Measurements from ENCODE around the gene RGS13. TPM values are rescaled to one million over a fixed set of nuclear protein-coding genes. Genes with fewer than 3 reads are reported as not detected.

Gene RGS13
- total and polyA plus RNA-seq, 10 of the 15 experiments (the other 5 are each of a cell fraction or from before 2014, with no cell fraction given): 0.23 to 16.0 (median 0.36) TPM; not detected in 1

GRCh38 chr1:192691041-192691440 lies 55.1 kb downstream of the RGS13 start:
- SMC1A ChIA-PET (ENCODE audit: uncharacterized antibody, unreplicated experiment): interaction anchor here (1.0 kb wide), 1 partner anchor 15 kb away, joined by 3 read pairs; no protein-coding TSS in a partner anchor
- H3K36me3 ChIP-seq (ENCODE audit: control insufficient read depth in 2 of 2, insufficient read depth in 2 of 2, low read length in 1 of 2): no peaks in the 10 kb centered on the region
- no peaks in the 10 kb centered on the region; a peak in 1 of 4 replicates for H3K27me3 ChIP-seq (replicated peaks in 1 of 2; ENCODE audit: control insufficient read depth in 2 of 2, insufficient read depth in 2 of 2, low read length in 1 of 2)
- no peaks in the 10 kb centered on the region; the same call in 2 of the 3 replicates for H3K9me3 ChIP-seq (replicated peaks; ENCODE audit: control insufficient read depth, insufficient read depth, low read length)
- 0% methylated on average over 1 of the region's 1 CpG for WGBS (ENCODE audit: insufficient coverage, insufficient replicate concordance, low lambda C conversion rate, missing lambda C conversion rate)
- BruUV-seq (replicated peaks): no TSS peak
- no peak for ATAC-seq
- FAIRE-seq: no peak
- POLR2A ChIA-PET: no interaction called here
- no peak overlapping the region for H3K4me3 ChIP-seq
- intact Hi-C loops (cut with micrococcal nuclease; ENCODE audit: unreplicated experiment): no loop called here
- no peak for TF ChIP-seq SIN3A (IDR thresholded peaks at IDR 0.05; ENCODE audit: low read depth, low read length)
- in situ Hi-C loops (cut with MboI): no loop called here
- RAD21 ChIA-PET (ENCODE audit: unreplicated experiment): no interaction called here
- no peak overlapping the region for H2AFZ ChIP-seq (ENCODE audit: control insufficient read depth, low read depth, low read length)
- no peak for DNase-seq (ENCODE audit: low read depth, low spot score)
- H3K27ac ChIP-seq (ENCODE audit: control insufficient read depth, insufficient read depth): no peak overlapping the region
- H3K9ac ChIP-seq (ENCODE audit: control insufficient read depth, insufficient read depth, low read length): no peak overlapping the region
- no peak overlapping the region for H3K4me2 ChIP-seq (ENCODE audit: control insufficient read depth, insufficient read depth)
- CTCF ChIA-PET: no interaction called here
- H4K20me1 ChIP-seq (ENCODE audit: control insufficient read depth, insufficient read depth): no peaks in the 10 kb centered on the region
- no peaks in the 10 kb centered on the region for H3K4me1 ChIP-seq (ENCODE audit: control insufficient read depth, insufficient read depth, low read length)
- H3K79me2 ChIP-seq (ENCODE audit: control insufficient read depth, insufficient read depth, low read length): no peaks in the 10 kb centered on the region

- 50% methylated on average over 2 of the region's 2 CpGs for WGBS (ENCODE audit: insufficient coverage, insufficient replicate concordance, low lambda C conversion rate, missing lambda C conversion rate)
- ChIA-PET CTCF (no interaction called here), POLR2A (no interaction called here), SMC1A (ENCODE audit: uncharacterized antibody, unreplicated experiment) (no interaction called here), RAD21 (ENCODE audit: unreplicated experiment) (no interaction called here)
- no peaks in the 10 kb centered on the region for H4K20me1 ChIP-seq (ENCODE audit: control insufficient read depth, insufficient read depth)
- no peak overlapping the region for H2AFZ ChIP-seq (ENCODE audit: control insufficient read depth, low read depth, low read length)
- no peaks in the 10 kb centered on the region; a peak in 1 of 4 replicates for H3K27me3 ChIP-seq (replicated peaks in 1 of 2; ENCODE audit: control insufficient read depth in 2 of 2, insufficient read depth in 2 of 2, low read length in 1 of 2)
- no peaks in the 10 kb centered on the region for H3K36me3 ChIP-seq (ENCODE audit: control insufficient read depth in 2 of 2, insufficient read depth in 2 of 2, low read length in 1 of 2)
- ATAC-seq (no peak), DNase-seq (ENCODE audit: low read depth, low spot score) (no peak), FAIRE-seq (no peak)
- in situ Hi-C loops (cut with MboI) (no loop called here), intact Hi-C loops (cut with micrococcal nuclease; ENCODE audit: unreplicated experiment) (no loop called here)
- H3K9me3 ChIP-seq (replicated peaks; ENCODE audit: control insufficient read depth, insufficient read depth, low read length): no peaks in the 10 kb centered on the region; the same call in 2 of the 3 replicates
- no peak overlapping the region for H3K4me3 ChIP-seq
- H3K4me2 ChIP-seq (ENCODE audit: control insufficient read depth, insufficient read depth): no peak overlapping the region
- H3K79me2 ChIP-seq (ENCODE audit: control insufficient read depth, insufficient read depth, low read length): no peaks in the 10 kb centered on the region
- H3K27ac ChIP-seq (ENCODE audit: control insufficient read depth, insufficient read depth): no peak overlapping the region
- no peak overlapping the region for H3K9ac ChIP-seq (ENCODE audit: control insufficient read depth, insufficient read depth, low read length)
- BruUV-seq (replicated peaks): no TSS peak
- H3K4me1 ChIP-seq (ENCODE audit: control insufficient read depth, insufficient read depth, low read length): no peaks in the 10 kb centered on the region
- no peak for TF ChIP-seq CHD2 (IDR thresholded peaks at IDR 0.05; ENCODE audit: borderline replicate concordance, low read depth, low read length)
- no peak for TF ChIP-seq MTA2 (IDR thresholded peaks at IDR 0.05; ENCODE audit: low read depth)
- no peak for TF ChIP-seq HCFC1 (IDR thresholded peaks at IDR 0.05; ENCODE audit: low read length)
- TF ChIP-seq ZBTB40 (IDR thresholded peaks at IDR 0.05; ENCODE audit: borderline replicate concordance): no peak
- TF ChIP-seq NFYA (IDR thresholded peaks at IDR 0.05; ENCODE audit: borderline replicate concordance, low read depth, low read length): no peak
- TF ChIP-seq PBX3 (IDR thresholded peaks at IDR 0.05; ENCODE audit: insufficient replicate concordance, low read depth, low read length): no peak
- TF ChIP-seq CBFB (IDR thresholded peaks at IDR 0.05; ENCODE audit: low read depth): no peak
- TF ChIP-seq KLF5 (IDR thresholded peaks at IDR 0.05; ENCODE audit: partially characterized antibody): no peak
- TF ChIP-seq FOXM1 (IDR thresholded peaks at IDR 0.05; ENCODE audit: low read depth, low read length): no peak
- TF ChIP-seq FOS (IDR thresholded peaks at IDR 0.05; ENCODE audit: borderline replicate concordance, extremely low read depth, insufficient read length): no peak
- no peak for TF ChIP-seq IRF5 (IDR thresholded peaks at IDR 0.05; ENCODE audit: borderline replicate concordance)
Observed at GRCh38 chr1:192696082-192696481, 60.1 kb downstream of the RGS13 start.
